ENCODE measurements around the gene KAZN.

DNA sequence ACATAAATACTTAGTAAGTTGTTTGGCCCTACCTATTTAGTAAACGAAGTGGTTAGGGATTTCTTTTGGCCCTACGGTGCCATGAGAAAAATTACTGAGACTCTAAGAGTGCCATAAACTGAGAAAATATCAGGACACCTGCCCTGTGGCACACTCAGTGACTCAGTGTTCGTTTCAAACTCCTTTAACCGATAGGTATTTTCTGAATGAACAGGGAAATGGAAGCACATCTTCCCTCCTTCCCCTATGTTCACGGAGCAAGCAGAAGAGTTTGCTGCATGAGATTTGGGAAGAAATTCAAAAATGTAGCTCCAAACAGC, 134.2 kb downstream of the KAZN start:
- TF ChIP-seq EP300 (IDR thresholded peaks at IDR 0.05) (no peak), CEBPB (IDR thresholded peaks at IDR 0.05) (no peak), CTCF (IDR thresholded peaks at IDR 0.05) (no peak), RFX5 (IDR thresholded peaks at IDR 0.05) (no peak), SMC3 (IDR thresholded peaks at IDR 0.05) (no peak), POLR2A (IDR thresholded peaks at IDR 0.05; ENCODE audit: low read length) (no peak), MAFK (IDR thresholded peaks at IDR 0.05; ENCODE audit: partially characterized antibody) (no peak), JUN (IDR thresholded peaks at IDR 0.05) (no peak), PBX3 (IDR thresholded peaks at IDR 0.05) (no peak), MYC (IDR thresholded peaks at IDR 0.05; ENCODE audit: borderline replicate concordance, low read length) (no peak), PHF8 (IDR thresholded peaks at IDR 0.05; ENCODE audit: borderline replicate concordance, low read depth) (no peak), USF2 (IDR thresholded peaks at IDR 0.05) (no peak), JUNB (IDR thresholded peaks at IDR 0.05) (no peak)
- TF ChIP-seq, protein P1, sequence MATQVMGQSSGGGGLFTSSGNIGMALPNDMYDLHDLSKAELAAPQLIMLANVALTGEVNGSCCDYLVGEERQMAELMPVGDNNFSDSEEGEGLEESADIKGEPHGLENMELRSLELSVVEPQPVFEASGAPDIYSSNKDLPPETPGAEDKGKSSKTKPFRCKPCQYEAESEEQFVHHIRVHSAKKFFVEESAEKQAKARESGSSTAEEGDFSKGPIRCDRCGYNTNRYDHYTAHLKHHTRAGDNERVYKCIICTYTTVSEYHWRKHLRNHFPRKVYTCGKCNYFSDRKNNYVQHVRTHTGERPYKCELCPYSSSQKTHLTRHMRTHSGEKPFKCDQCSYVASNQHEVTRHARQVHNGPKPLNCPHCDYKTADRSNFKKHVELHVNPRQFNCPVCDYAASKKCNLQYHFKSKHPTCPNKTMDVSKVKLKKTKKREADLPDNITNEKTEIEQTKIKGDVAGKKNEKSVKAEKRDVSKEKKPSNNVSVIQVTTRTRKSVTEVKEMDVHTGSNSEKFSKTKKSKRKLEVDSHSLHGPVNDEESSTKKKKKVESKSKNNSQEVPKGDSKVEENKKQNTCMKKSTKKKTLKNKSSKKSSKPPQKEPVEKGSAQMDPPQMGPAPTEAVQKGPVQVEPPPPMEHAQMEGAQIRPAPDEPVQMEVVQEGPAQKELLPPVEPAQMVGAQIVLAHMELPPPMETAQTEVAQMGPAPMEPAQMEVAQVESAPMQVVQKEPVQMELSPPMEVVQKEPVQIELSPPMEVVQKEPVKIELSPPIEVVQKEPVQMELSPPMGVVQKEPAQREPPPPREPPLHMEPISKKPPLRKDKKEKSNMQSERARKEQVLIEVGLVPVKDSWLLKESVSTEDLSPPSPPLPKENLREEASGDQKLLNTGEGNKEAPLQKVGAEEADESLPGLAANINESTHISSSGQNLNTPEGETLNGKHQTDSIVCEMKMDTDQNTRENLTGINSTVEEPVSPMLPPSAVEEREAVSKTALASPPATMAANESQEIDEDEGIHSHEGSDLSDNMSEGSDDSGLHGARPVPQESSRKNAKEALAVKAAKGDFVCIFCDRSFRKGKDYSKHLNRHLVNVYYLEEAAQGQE (IDR thresholded peaks at IDR 0.05): no peak

Data from A549 (cell line).